H1 (cell line): ENCODE results near the gene DOCK1.
A peak's percentile ranks its signal among the peaks of the same experiment; 100 is the strongest.

Experiments
- ASH2L ChIP-seq: fragments of 200-600, 300-600 bp; sonication (generic); IDR thresholded peaks from one replicate; pipeline ENCODE4 v1.7.1; 2017; ENCODE audit warnings: low read length
- EGR1 ChIP-seq: IDR thresholded peaks from 2 replicates; pipeline ENCODE4 v1.6.1; 2011; ENCODE audit warnings: low read depth, low read length, borderline replicate concordance
- EP300 ChIP-seq, 2 experiments: IDR thresholded peaks; 1 replicate in 1 of 2; 2 replicates in 1 of 2; pipeline ENCODE4 v1.6.1; 2011 to 2012; ENCODE audit warnings: low read depth in 2 of 2, low read length in 2 of 2, mild to moderate bottlenecking in 2 of 2, borderline replicate concordance in 1 of 2, inconsistent platforms in 1 of 2, moderate library complexity in 1 of 2
- EZH2 ChIP-seq: fragments of 200-600 bp; sonication (generic); IDR thresholded peaks from 2 replicates; pipeline ENCODE4 v1.7.1; 2012; ENCODE audit warnings: low read depth, mild to moderate bottlenecking, moderate library complexity, low read length, inconsistent platforms; ENCODE audit not compliant: severe bottlenecking
- HDAC6 ChIP-seq: IDR thresholded peaks from one replicate; pipeline ENCODE4 v1.7.1; 2012; ENCODE audit warnings: low read depth, mild to moderate bottlenecking, inconsistent platforms, low read length, moderate library complexity
- JUND ChIP-seq: IDR thresholded peaks from 2 replicates; pipeline ENCODE4 v1.6.1; 2011; ENCODE audit warnings: mild to moderate bottlenecking, improper control_type of control experiment, low read length
- MAFK ChIP-seq: IDR thresholded peaks from 2 replicates; pipeline ENCODE4 v1.6.1; 2012; ENCODE audit warnings: low read depth, mild to moderate bottlenecking, improper control_type of control experiment, low read length
- POLR2A ChIP-seq, 2 experiments: IDR thresholded peaks; 1 replicate in 1 of 2; 2 replicates in 1 of 2; pipeline ENCODE4 v1.6.1; 2011; ENCODE audit warnings: low read depth in 2 of 2, low read length in 2 of 2, mild to moderate bottlenecking in 2 of 2; ENCODE audit errors: control extremely low read depth in 1 of 2
- RAD21 ChIP-seq, 2 experiments: IDR thresholded peaks in 1 of 2; conservative IDR thresholded peaks in 1 of 2; 2 replicates each; pipeline ENCODE4 v1.6.1; 2011; ENCODE audit warnings: low read depth in 2 of 2, low read length in 2 of 2, improper control_type of control experiment in 1 of 2, inconsistent platforms in 1 of 2, mild to moderate bottlenecking in 1 of 2, moderate library complexity in 1 of 2
- SP1 ChIP-seq: IDR thresholded peaks from 2 replicates; pipeline ENCODE4 v1.6.1; 2011; ENCODE audit warnings: low read depth, low read length
- SRF ChIP-seq: IDR thresholded peaks from 2 replicates; pipeline ENCODE4 v1.6.1; 2011; ENCODE audit warnings: mild to moderate bottlenecking, low read depth, low read length, moderate library complexity
- TF ChIP-seq, protein P1 (sequence below), 3 experiments: IDR thresholded peaks; 1 replicate in 2 of 3; 2 replicates in 1 of 3; pipeline versions ENCODE4 v1.5.1 to v1.6.1; 2011; ENCODE audit warnings: low read length in 3 of 3, mild to moderate bottlenecking in 3 of 3, inconsistent platforms in 2 of 3, low read depth in 1 of 3, moderate library complexity in 1 of 3; ENCODE audit not compliant: insufficient read depth in 1 of 3; ENCODE audit errors: control extremely low read depth in 1 of 3
- TF ChIP-seq, protein P2 (sequence below): IDR thresholded peaks from 2 replicates; pipeline ENCODE4 v1.6.1; 2012; ENCODE audit warnings: inconsistent platforms

DNA sequence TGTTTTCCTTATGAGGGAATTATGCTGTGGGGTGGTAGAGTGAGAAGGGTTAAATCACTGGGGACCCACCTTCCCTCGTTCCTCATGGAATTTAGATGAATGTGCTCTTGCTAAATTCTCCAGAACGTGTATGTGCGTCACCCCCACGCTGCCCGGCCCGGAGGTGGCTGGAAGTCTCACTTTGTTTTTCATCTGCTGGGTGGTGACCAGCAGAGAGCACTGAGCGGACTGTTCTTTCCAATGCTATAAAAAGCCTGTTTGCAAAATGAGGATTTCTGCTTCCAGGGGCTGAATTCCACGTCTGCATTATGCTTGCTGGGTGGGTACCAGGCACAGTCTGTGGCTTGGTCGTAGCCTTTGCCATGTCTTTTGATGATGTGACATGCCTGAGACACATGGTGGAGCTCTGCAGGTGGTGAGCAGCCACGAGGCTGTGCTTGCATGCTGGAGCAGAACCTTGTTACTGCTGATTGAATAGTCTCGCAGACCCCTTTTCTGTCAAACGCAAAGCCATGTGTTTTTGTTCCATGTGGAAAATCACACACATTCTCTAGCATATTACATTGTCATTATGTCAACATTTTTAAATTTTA is 323.1 kb downstream of the DOCK1 start:
- TF ChIP-seq HDAC6 (no peak), RAD21 (IDR thresholded peaks at IDR 0.05 in 1 of 2, conservative IDR thresholded peaks at IDR 0.05 in 1 of 2; ENCODE audit: low read depth in 2 of 2, low read length in 2 of 2) (no peak), SP1 (no peak), EGR1 (no peak), MAFK (no peak), JUND (no peak), SRF (no peak), EZH2 (no peak), ASH2L (no peak), POLR2A (IDR thresholded peaks at IDR 0.05; ENCODE audit: control extremely low read depth in 1 of 2, low read depth in 2 of 2, low read length in 2 of 2) (no peak), EP300 (IDR thresholded peaks at IDR 0.05; ENCODE audit: borderline replicate concordance in 1 of 2, low read depth in 2 of 2, low read length in 2 of 2) (no peak)
- TF ChIP-seq, protein P1, sequence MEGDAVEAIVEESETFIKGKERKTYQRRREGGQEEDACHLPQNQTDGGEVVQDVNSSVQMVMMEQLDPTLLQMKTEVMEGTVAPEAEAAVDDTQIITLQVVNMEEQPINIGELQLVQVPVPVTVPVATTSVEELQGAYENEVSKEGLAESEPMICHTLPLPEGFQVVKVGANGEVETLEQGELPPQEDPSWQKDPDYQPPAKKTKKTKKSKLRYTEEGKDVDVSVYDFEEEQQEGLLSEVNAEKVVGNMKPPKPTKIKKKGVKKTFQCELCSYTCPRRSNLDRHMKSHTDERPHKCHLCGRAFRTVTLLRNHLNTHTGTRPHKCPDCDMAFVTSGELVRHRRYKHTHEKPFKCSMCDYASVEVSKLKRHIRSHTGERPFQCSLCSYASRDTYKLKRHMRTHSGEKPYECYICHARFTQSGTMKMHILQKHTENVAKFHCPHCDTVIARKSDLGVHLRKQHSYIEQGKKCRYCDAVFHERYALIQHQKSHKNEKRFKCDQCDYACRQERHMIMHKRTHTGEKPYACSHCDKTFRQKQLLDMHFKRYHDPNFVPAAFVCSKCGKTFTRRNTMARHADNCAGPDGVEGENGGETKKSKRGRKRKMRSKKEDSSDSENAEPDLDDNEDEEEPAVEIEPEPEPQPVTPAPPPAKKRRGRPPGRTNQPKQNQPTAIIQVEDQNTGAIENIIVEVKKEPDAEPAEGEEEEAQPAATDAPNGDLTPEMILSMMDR (IDR thresholded peaks at IDR 0.05; ENCODE audit: control extremely low read depth in 1 of 3, insufficient read depth in 1 of 3, low read depth in 1 of 3, low read length in 3 of 3) = no peak
- TF ChIP-seq, protein P2, sequence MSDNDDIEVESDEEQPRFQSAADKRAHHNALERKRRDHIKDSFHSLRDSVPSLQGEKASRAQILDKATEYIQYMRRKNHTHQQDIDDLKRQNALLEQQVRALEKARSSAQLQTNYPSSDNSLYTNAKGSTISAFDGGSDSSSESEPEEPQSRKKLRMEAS = peak; percentile 56; the same call in 1 of the 2 replicates
